ENCODE data around the gene RERE.
A peak's percentile ranks its signal among the peaks of the same experiment; 100 is the strongest.

The RERE gene

DNA sequence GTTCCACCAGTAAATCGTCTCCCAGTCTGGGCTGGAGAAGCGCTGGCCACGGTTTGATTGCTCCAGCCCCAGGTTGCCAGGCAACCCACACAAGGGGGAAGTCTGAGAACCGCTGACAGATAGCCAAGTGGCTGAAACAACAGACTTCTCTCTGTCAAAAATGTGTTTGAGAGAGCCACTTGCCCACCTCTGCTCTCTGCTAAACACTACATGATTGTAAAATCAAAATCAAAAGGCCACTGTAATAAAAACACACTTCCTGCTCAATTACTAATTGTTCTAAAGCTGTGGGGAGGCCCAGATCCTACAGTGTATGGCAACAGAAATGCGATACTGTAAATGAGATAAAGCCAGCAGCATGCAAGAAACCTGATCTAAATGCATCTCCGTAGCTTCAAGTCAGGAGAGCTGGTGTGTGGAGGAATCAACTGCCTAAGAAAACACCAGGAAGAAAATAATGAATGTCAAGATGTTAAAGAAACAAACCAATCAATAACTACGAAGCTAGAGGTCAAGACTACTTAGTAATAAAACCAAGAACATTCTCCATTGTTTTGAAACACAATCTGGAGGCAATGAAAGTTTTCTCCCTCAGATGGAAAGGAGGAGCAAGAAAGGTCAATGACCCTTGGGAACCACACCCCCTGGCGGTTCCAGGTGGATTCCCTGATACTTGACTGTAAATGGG is 378.3 kb downstream of the RERE start:
- Histone ChIP-seq H3K27ac (no peak overlapping the region), H3K9me3 (ENCODE audit: low read depth, low read length) (no peaks in the 10 kb centered on the region), H3K9ac (ENCODE audit: insufficient read length) (no peak overlapping the region), H3K4me3 (no peak overlapping the region), H3K36me3 (ENCODE audit: insufficient read depth, low read length) (no peaks in the 10 kb centered on the region)
- no peak for DNase-seq (ENCODE audit: low read depth, low spot score)
- no peak for TF ChIP-seq FOXP2 (optimal IDR thresholded peaks at IDR 0.05; ENCODE audit: control extremely low read depth, extremely low read length, insufficient read depth)

- Histone ChIP-seq H3K27ac (no peak overlapping the region), H3K9me3 (ENCODE audit: low read depth, low read length) (no peaks in the 10 kb centered on the region), H3K36me3 (ENCODE audit: insufficient read depth, low read length) (no peaks in the 10 kb centered on the region), H3K9ac (ENCODE audit: insufficient read length) (peak overlapping the region; percentile 22), H3K4me3 (no peak overlapping the region)
- no peak for DNase-seq (ENCODE audit: low read depth, low spot score)
- no peak for TF ChIP-seq POLR2AphosphoS5 (IDR thresholded peaks at IDR 0.05; ENCODE audit: borderline replicate concordance, low read depth, low read length)
- TF ChIP-seq EZH2 (IDR thresholded peaks at IDR 0.05), result no peak
- TF ChIP-seq FOXP2 (optimal IDR thresholded peaks at IDR 0.05; ENCODE audit: control extremely low read depth, extremely low read length, insufficient read depth), result no peak
Observed at GRCh38 chr1:8438489-8438888, 379.0 kb downstream of the RERE start.

GRCh38 chr1:8437347-8437746 is 380.1 kb downstream of the RERE start:
- TF ChIP-seq EZH2 (IDR thresholded peaks at IDR 0.05), result no peak
- no peak for TF ChIP-seq POLR2AphosphoS5 (IDR thresholded peaks at IDR 0.05; ENCODE audit: borderline replicate concordance, low read depth, low read length)
- TF ChIP-seq FOXP2 (optimal IDR thresholded peaks at IDR 0.05; ENCODE audit: control extremely low read depth, extremely low read length, insufficient read depth), result no peak
- Histone ChIP-seq H3K36me3 (ENCODE audit: insufficient read depth, low read length) (no peaks in the 10 kb centered on the region), H3K9me3 (ENCODE audit: low read depth, low read length) (no peaks in the 10 kb centered on the region)

GRCh38 chr1:8435569-8436071 is 381.8 kb downstream of the RERE start:
- Histone ChIP-seq H3K36me3 (ENCODE audit: insufficient read depth, low read length) (no peaks in the 10 kb centered on the region), H3K27ac (no peak overlapping the region), H3K4me3 (no peak overlapping the region), H3K9ac (ENCODE audit: insufficient read length) (no peak overlapping the region), H3K9me3 (ENCODE audit: low read depth, low read length) (no peaks in the 10 kb centered on the region)
- no peak for DNase-seq (ENCODE audit: low read depth, low spot score)
- TF ChIP-seq FOXP2 (optimal IDR thresholded peaks at IDR 0.05; ENCODE audit: control extremely low read depth, extremely low read length, insufficient read depth) (no peak), EZH2 (IDR thresholded peaks at IDR 0.05) (no peak), POLR2AphosphoS5 (IDR thresholded peaks at IDR 0.05; ENCODE audit: borderline replicate concordance, low read depth, low read length) (no peak)

More at GRCh38 chr1:8437347-8437746, 380.1 kb downstream of the RERE start:
- H3K4me3 ChIP-seq, result no peak overlapping the region
- no peak for DNase-seq (ENCODE audit: low read depth, low spot score)
- no peak overlapping the region for H3K27ac ChIP-seq
- no peak overlapping the region for H3K9ac ChIP-seq (ENCODE audit: insufficient read length)

GRCh38 chr1:8434101-8434500 is 383.3 kb downstream of the RERE start:
- TF ChIP-seq EZH2 (IDR thresholded peaks at IDR 0.05) (no peak), POLR2AphosphoS5 (IDR thresholded peaks at IDR 0.05; ENCODE audit: borderline replicate concordance, low read depth, low read length) (no peak), FOXP2 (optimal IDR thresholded peaks at IDR 0.05; ENCODE audit: control extremely low read depth, extremely low read length, insufficient read depth) (no peak)
- H3K4me3 ChIP-seq, result no peak overlapping the region
- H3K27ac ChIP-seq, result no peak overlapping the region
- no peak for DNase-seq (ENCODE audit: low read depth, low spot score)
- no peaks in the 10 kb centered on the region for H3K36me3 ChIP-seq (ENCODE audit: insufficient read depth, low read length)
- no peak overlapping the region for H3K9ac ChIP-seq (ENCODE audit: insufficient read length)
- no peaks in the 10 kb centered on the region for H3K9me3 ChIP-seq (ENCODE audit: low read depth, low read length)

- Histone ChIP-seq H3K36me3 (ENCODE audit: insufficient read depth, low read length) (no peaks in the 10 kb centered on the region), H3K9ac (ENCODE audit: insufficient read length) (no peak overlapping the region), H3K9me3 (ENCODE audit: low read depth, low read length) (no peaks in the 10 kb centered on the region), H3K27ac (no peak overlapping the region), H3K4me3 (no peak overlapping the region)
- TF ChIP-seq EZH2 (IDR thresholded peaks at IDR 0.05) (no peak), FOXP2 (optimal IDR thresholded peaks at IDR 0.05; ENCODE audit: control extremely low read depth, extremely low read length, insufficient read depth) (no peak), POLR2AphosphoS5 (IDR thresholded peaks at IDR 0.05; ENCODE audit: borderline replicate concordance, low read depth, low read length) (no peak)
- DNase-seq (ENCODE audit: low read depth, low spot score), result no peak
Observed at GRCh38 chr1:8431784-8432183, 385.7 kb downstream of the RERE start.

DNA sequence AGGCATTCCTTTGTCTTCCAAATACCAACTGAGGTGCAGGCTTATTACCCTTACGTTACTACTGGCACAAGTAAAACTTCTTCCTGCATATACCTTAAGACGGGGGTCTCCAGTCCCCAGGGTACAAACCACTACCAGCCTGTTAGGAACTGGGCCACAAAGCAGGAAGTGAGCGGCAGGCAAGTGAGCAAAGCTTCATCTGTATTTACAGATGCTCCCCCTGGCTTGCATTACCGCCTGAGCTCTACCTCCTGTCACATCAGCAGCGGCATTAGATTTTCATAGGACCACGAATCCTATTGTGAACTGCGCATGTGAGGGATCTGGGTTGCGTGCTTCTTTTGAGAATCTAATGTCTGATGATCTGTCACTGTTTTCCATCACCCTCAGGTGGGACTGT is 386.4 kb downstream of the RERE start:
- Histone ChIP-seq H3K9me3 (ENCODE audit: low read depth, low read length) (no peaks in the 10 kb centered on the region), H3K4me3 (no peak overlapping the region), H3K9ac (ENCODE audit: insufficient read length) (no peak overlapping the region), H3K36me3 (ENCODE audit: insufficient read depth, low read length) (no peaks in the 10 kb centered on the region), H3K27ac (no peak overlapping the region)
- DNase-seq (ENCODE audit: low read depth, low spot score), result no peak
- no peak for TF ChIP-seq EZH2 (IDR thresholded peaks at IDR 0.05)
- no peak for TF ChIP-seq POLR2AphosphoS5 (IDR thresholded peaks at IDR 0.05; ENCODE audit: borderline replicate concordance, low read depth, low read length)
- no peak for TF ChIP-seq FOXP2 (optimal IDR thresholded peaks at IDR 0.05; ENCODE audit: control extremely low read depth, extremely low read length, insufficient read depth)

DNA sequence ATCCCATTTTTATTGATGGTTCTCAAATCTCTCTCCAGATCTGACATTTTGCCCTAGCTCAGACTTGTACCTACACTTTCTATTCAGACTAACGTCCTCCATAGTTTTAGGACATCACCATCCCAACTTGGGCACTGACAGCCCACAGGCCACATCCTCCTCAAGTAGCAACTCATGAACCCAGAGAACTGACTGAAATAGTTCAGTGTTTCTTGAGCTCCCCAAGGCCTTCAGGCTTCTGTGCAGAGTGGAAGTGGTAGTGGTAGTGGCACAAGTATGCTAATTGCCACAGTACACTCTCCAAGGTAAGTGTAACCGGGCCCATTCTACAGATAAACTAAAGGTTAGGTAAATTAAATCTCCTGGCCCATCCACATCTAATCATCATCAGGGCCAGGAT is 387.0 kb downstream of the RERE start:
- Histone ChIP-seq H3K4me3 (no peak overlapping the region), H3K36me3 (ENCODE audit: insufficient read depth, low read length) (no peaks in the 10 kb centered on the region), H3K27ac (no peak overlapping the region), H3K9me3 (ENCODE audit: low read depth, low read length) (no peaks in the 10 kb centered on the region), H3K9ac (ENCODE audit: insufficient read length) (no peak overlapping the region)
- no peak for DNase-seq (ENCODE audit: low read depth, low spot score)
- no peak for TF ChIP-seq FOXP2 (optimal IDR thresholded peaks at IDR 0.05; ENCODE audit: control extremely low read depth, extremely low read length, insufficient read depth)
- no peak for TF ChIP-seq POLR2AphosphoS5 (IDR thresholded peaks at IDR 0.05; ENCODE audit: borderline replicate concordance, low read depth, low read length)
- TF ChIP-seq EZH2 (IDR thresholded peaks at IDR 0.05), result no peak

Measured in SK-N-MC (cell line).